T-helper 9 cell (primary cell): ENCODE measurements around the gene HSPB3.
"Not testable (repeated sequence)": the region's sequence is repeated elsewhere in the genome, so short reads cannot be mapped to it uniquely, and the experiment has no call there.

Experiments
- DNase-seq: peaks from one replicate; pipeline ENCODE4 v3.0.0-alpha.2; 2020
- total RNA-seq, 2 donors: gene quantifications; one replicate each; lab custom pipeline; 2026; lab: John Stamatoyannopoulos, UW

HSPB3 gene, protein sequence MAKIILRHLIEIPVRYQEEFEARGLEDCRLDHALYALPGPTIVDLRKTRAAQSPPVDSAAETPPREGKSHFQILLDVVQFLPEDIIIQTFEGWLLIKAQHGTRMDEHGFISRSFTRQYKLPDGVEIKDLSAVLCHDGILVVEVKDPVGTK
- 0 reads per million in 2 donors for total RNA-seq

DNA sequence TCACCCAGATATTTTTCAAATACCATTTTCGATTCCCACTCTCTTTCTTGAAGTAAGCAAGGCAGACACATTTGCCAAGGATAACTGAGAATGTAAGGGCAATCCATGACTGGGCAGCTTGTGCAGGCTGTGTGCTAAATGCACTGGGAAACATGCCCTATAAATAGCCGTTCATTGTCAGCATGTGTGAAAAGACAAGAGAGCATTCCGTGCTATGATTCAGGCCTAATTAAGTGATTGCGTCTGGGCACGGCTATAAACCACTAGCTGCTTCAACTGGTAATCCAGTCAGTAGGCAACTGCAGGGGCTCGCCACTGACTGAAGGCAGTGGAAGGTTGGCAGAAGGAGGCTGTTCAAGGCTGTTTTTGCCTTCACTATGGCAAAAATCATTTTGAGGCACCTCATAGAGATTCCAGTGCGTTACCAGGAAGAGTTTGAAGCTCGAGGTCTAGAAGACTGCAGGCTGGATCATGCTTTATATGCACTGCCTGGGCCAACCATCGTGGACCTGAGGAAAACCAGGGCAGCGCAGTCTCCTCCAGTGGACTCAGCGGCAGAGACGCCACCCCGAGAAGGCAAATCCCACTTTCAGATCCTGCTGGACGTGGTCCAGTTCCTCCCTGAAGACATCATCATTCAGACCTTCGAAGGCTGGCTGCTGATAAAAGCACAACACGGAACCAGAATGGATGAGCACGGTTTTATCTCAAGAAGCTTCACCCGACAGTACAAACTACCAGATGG lies at the start of gene HSPB3:
HSPB3 (plus strand) TSS at position 287 of the 745 bp plus-strand sequence; CDS start at position 378, 91 bp downstream.
- DNase-seq, result no peak

GRCh38 chr5:54411176-54411575 lies 44.3 kb upstream of the HSPB3 start:
- DNase-seq, result no peak

DNA sequence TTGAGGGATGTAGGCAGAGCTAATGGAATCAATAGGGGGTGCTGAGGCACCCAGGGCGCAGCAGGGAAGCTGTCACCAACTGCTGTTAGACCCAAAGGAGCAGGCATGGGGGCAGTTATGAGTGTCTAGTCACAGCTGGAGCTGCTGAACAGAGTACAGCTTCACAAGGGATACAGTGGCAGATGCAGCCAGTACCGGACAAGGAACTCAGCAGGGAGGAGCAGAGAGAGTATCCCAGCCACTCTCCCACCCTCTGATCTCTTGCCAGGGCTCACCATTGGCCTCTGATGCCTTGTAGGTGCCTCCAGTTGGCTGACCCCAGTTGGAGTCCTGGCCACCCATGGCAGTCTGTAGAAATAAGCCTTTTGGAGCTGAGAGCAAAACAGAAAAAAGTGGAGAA lies 42.6 kb upstream of the HSPB3 start:
- DNase-seq, result no peak

DNA sequence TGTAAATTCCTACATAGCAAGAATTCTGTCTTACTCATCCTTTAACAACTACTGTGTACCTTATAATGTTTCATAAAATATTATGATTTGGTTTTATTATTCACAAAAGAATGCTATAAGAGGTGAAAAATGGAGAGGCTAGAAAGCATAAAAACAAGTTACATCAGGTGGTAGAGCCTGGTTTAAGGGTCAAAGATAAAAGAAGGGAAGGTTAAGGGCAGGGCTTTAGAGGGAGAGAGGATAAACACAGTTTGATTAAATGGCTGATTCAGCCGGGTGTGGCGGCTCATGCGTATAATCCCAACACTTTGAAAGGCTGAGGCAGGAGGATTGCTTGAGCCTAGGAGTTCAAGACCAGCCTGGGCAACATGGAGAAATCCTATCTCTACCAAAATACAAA lies 40.4 kb upstream of the HSPB3 start:
- DNase-seq, result no peak

- no peak for DNase-seq
These were observed 39.5 kb upstream of the HSPB3 start for GRCh38 chr5:54415896-54416601.

DNA sequence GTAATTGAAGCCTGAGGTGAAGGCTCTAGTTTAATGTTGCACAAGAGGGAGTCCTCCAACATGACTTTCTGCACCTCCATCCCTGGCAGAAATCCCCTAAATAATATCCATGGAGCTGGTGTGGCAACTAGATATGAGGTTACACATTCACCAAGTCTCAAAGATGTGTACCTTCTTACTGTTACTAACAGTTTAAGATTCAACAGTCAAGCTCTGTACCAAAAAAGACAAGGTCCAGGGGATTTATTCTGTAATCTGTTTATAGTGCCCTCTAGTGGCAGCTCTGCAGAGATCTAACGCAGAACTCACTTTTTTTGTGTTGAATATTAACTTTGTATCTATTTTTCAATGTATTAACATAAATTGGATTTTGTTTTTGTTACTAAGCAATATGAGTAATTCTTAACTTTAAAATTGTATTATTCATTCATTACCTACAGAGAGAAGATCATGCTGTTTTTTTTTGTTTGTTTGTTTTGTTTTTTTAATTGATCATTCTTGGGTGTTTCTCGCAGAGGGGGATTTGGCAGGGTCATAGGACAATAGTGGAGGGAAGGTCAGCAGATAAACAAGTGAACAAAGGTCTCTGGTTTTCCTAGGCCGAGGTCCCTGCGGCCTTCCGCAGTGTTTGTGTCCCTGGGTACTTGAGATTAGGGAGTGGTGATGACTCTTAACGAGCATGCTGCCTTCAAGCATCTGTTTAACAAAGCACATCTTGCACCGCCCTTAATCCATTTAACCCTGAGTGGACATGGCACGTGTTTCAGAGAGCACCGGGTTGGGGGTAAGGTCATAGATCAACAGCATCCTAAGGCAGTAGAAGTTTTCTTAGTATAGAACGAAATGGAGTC lies 35.7 kb upstream of the HSPB3 start:
- DNase-seq, result not testable (repeated sequence)

GRCh38 chr5:54420511-54420910 lies 35.0 kb upstream of the HSPB3 start:
- DNase-seq, result not testable (repeated sequence)

- no peak for DNase-seq
These were observed 33.5 kb upstream of the HSPB3 start for GRCh38 chr5:54421976-54422375.

DNA sequence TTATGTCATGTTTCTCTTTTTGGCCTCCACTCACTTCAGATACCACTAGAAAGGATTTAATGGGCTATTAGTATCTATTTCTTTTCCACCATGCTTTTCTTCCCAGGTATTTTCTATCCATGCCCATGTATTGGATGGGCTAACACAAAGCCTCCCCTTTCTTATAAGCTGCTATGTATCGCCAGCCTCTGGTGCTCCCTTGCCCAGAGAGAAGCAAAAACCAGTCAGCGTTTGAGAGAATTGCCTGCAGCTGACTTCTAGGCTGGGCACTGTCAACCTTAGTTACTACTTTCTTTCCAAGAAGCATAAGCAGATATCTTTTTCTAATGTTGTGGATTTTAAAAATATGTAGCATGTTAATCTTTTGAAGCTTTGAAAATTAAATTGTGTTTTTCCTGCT lies 30.2 kb upstream of the HSPB3 start:
- DNase-seq, result no peak

- DNase-seq, result no peak
These were observed 29.3 kb upstream of the HSPB3 start for GRCh38 chr5:54426209-54426608.

GRCh38 chr5:54434650-54435049 lies 20.8 kb upstream of the HSPB3 start:
- not testable (repeated sequence) for DNase-seq

- DNase-seq, result no peak
These were observed 16.7 kb upstream of the HSPB3 start for GRCh38 chr5:54438620-54439389.

GRCh38 chr5:54440456-54440893 lies 15.0 kb upstream of the HSPB3 start:
- no peak for DNase-seq

GRCh38 chr5:54442271-54442670 lies 13.2 kb upstream of the HSPB3 start:
- DNase-seq, result no peak

GRCh38 chr5:54443270-54443669 lies 12.2 kb upstream of the HSPB3 start:
- DNase-seq, result no peak

DNA sequence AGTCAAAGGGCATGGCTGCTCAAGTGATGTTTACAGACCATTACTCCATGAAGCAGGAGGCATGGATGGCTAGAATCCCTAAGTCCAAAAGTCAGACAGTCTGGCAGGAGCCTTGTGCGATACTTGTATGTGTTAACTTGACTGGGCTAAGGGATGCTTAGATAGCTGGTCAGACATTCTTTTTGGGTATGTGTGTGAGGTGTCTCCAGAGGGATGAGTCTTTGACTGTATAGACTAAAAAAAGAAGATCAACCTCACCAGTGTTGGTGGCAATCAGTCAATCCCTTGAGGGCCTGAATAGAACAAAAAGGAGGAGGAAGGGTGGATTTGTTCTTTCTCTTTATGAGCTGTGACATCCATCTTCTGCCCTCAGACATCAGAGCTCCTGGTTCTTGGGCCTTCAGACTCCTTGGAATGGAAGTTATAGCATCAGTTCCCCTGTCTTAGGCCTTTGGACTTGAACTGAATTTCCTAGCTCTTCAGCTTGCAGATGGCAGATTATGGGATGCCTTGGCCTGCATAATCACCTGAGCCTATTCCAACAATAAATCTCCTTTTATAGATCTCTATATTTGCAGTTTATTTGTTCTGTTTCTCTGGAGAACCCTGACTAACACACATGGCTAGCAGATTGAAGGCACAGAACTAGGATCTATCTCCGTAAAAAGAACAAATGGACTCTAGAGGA lies 9.7 kb upstream of the HSPB3 start:
- DNase-seq, result no peak

DNA sequence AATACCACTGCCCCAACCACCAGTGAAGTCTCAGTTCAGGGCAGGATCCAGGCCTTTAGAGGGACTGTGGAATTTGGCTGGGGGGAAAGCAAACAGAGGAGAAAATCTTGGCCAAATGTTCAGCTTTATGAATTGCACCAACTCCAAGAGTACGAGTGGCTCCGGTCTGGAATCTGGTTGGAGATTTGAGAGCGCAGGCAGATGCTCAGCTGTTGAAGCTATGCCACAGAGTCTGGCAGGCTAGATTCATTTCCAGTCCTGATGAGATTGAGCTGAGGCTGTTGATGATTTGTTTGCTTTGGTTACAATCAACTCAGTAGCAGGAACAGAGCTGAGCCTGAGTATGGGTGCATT lies 9.1 kb upstream of the HSPB3 start:
- no peak for DNase-seq

GRCh38 chr5:54449923-54450322 lies 5.6 kb upstream of the HSPB3 start:
- no peak for DNase-seq

GRCh38 chr5:54450542-54450941 lies 5.0 kb upstream of the HSPB3 start:
- no peak for DNase-seq

DNA sequence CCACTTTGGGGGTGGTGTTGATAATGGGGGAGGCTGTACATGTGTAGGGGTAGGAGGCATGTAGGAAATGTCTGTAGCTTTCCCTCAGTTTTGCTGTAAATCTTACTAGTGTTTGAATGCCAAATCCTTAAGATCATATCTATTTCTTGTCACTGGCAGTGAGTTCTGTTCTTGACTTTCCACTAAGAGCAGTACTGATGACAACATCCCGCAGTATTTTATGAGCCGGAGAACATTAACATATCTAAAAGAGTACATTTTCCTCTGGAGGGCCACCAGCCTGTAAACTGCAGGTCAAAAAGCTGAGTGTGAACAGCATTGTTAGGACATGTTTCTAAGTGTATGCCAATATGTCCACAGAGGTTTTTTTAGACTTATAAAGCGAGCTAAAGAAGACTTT lies 2.5 kb upstream of the HSPB3 start:
- no peak for DNase-seq

DNA sequence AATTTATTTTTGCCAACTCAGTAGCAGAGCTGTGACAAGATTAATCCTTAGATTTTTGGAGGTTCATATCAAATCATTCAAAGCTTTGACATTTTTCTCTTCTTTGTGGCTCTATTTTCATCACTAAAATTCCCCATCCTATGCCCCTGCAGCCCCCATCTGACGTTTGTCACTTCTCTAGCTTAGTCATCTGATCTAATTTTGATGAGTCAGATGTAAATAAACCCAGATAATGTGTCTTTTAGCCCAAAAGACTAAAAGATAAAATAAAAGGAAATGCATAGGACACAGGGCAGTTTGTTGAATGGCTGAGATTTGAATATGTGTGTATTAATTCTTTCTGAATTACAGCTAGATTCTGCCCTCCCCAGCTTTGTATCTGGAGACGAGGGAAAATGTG lies 897 bp upstream of the HSPB3 start:
- no peak for DNase-seq
